Mononuclear cell (primary cell): ENCODE measurements around the gene SPPL2A. TPM values are rescaled to one million over a fixed set of nuclear protein-coding genes. Genes with fewer than 3 reads are reported as not detected.
A peak's percentile ranks its signal among the peaks of the same experiment; 100 is the strongest.

ENCODE experiments used
- H3K27me3 ChIP-seq: 2 replicates; pipeline ENCODE4 v1.6.0; 2011; ENCODE audit warnings: low read length, control low read depth; ENCODE audit not compliant: insufficient read depth
- H3K4me1 ChIP-seq: 2 replicates; pipeline ENCODE4 v1.5.1; 2011; ENCODE audit warnings: mild to moderate bottlenecking, low read length, control low read depth; ENCODE audit not compliant: insufficient read depth
- H3K4me3 ChIP-seq: 2 replicates; pipeline ENCODE4 v1.5.1; 2011; ENCODE audit warnings: mild to moderate bottlenecking, low read length, moderate library complexity
- H3K9me3 ChIP-seq: 2 replicates; pipeline ENCODE4 v1.5.1; 2011; ENCODE audit warnings: low read depth, mild to moderate bottlenecking, control low read depth, low read length
- total RNA-seq: library from RNA; depleted of rRNA; stranded (reverse); fragments of >200 nt; gene quantifications from one replicate; pipeline ENCODE4 v1.2.3, GENCODE V29; 2012

SPPL2A gene
- total RNA-seq, 1 donor, result 106 TPM

GRCh38 chr15:50786438-50786837 lies 20.9 kb upstream of the SPPL2A start:
- no peaks in the 10 kb centered on the region for H3K9me3 ChIP-seq
- H3K27me3 ChIP-seq, result no peaks in the 10 kb centered on the region
- H3K4me3 ChIP-seq, result no peak overlapping the region
- H3K4me1 ChIP-seq, result no peaks in the 10 kb centered on the region

- no peaks in the 10 kb centered on the region for H3K9me3 ChIP-seq
- H3K27me3 ChIP-seq, result no peaks in the 10 kb centered on the region
- no peak overlapping the region for H3K4me3 ChIP-seq
- H3K4me1 ChIP-seq, result no peaks in the 10 kb centered on the region
These were observed 18.4 kb upstream of the SPPL2A start for GRCh38 chr15:50783895-50784294.

- no peaks in the 10 kb centered on the region for H3K4me1 ChIP-seq
- no peak overlapping the region for H3K4me3 ChIP-seq
- H3K27me3 ChIP-seq, result no peaks in the 10 kb centered on the region
- no peaks in the 10 kb centered on the region for H3K9me3 ChIP-seq
These were observed 17.9 kb upstream of the SPPL2A start for GRCh38 chr15:50783411-50783810.

- H3K27me3 ChIP-seq, result no peaks in the 10 kb centered on the region
- no peak overlapping the region for H3K4me3 ChIP-seq
- no peaks in the 10 kb centered on the region for H3K4me1 ChIP-seq
- no peaks in the 10 kb centered on the region for H3K9me3 ChIP-seq
These were observed 12.6 kb upstream of the SPPL2A start for GRCh38 chr15:50778086-50778485.

- Histone ChIP-seq H3K4me1 (no peaks in the 10 kb centered on the region), H3K27me3 (no peaks in the 10 kb centered on the region), H3K9me3 (no peaks in the 10 kb centered on the region), H3K4me3 (no peak overlapping the region)
These were observed 11.5 kb upstream of the SPPL2A start for GRCh38 chr15:50777042-50777441.

DNA sequence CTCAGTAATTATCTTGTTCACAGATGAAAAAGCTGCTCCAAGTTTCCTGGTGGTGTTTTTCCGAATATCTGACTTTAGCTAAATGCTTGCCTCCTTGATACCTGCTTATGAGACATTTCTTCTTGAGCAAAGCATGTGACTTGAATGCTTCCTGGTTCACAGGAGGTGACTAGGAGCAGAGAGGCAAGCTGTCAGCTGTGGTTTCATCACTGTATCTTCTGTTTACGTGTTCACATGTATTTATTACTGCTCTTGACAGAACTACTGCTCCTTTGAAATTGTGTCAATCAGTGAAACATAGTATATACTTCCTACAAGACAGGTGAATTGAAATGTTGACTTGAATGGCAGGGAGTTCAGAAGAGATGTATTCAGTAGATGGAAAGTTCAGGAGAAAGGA lies 8.9 kb upstream of the SPPL2A start:
- Histone ChIP-seq H3K9me3 (no peaks in the 10 kb centered on the region), H3K4me1 (no peaks in the 10 kb centered on the region), H3K27me3 (no peaks in the 10 kb centered on the region), H3K4me3 (no peak overlapping the region)

DNA sequence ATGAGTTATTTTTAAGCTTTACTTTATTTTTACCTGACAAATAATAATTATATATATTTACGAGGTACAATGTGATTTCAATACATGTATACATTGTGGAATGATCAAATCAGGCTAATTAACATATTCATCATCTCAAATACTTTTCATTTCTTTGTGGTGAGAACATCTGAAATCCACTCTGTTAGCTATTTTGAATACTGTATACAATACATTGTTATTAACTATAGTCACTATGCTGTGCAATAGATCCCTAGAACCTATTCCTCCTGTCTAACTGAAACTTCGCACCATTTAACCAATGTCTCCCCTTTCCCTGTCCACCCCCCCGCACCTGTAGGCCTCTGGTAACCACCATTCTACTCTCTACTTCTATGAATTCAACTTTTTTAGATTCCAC lies 7.9 kb upstream of the SPPL2A start:
- H3K9me3 ChIP-seq, result no peaks in the 10 kb centered on the region
- no peaks in the 10 kb centered on the region for H3K4me1 ChIP-seq
- no peaks in the 10 kb centered on the region for H3K27me3 ChIP-seq
- H3K4me3 ChIP-seq, result no peak overlapping the region

DNA sequence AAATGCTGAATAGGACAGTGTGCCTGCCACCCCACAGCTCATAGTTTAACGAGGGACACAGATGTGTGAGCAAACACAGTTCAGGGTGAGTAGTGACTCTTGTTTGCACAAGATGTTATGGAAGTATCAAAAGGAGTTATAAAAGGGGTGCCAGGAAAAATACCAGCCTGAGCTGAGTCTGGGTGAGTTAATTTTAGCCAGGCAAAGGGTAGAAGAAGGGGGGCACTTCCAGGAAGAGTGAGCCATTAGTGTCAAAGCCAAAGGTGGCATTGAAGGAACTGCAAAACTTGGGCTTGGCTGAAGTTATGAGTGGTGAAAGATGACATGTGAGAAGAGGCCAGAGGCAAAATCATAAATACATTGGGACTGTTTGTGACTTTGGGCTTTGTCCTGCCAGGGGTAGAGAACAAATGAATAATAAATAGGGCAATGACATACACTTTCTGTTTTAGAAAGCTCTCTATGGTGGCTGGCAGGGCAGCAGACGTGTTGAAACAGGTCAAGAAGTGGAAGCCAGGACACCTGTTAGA lies 1.9 kb upstream of the SPPL2A start:
- Histone ChIP-seq H3K4me1 (peaks cover 23% of the 10 kb centered on the region), H3K9me3 (no peaks in the 10 kb centered on the region), H3K27me3 (no peaks in the 10 kb centered on the region), H3K4me3 (no peak overlapping the region)

DNA sequence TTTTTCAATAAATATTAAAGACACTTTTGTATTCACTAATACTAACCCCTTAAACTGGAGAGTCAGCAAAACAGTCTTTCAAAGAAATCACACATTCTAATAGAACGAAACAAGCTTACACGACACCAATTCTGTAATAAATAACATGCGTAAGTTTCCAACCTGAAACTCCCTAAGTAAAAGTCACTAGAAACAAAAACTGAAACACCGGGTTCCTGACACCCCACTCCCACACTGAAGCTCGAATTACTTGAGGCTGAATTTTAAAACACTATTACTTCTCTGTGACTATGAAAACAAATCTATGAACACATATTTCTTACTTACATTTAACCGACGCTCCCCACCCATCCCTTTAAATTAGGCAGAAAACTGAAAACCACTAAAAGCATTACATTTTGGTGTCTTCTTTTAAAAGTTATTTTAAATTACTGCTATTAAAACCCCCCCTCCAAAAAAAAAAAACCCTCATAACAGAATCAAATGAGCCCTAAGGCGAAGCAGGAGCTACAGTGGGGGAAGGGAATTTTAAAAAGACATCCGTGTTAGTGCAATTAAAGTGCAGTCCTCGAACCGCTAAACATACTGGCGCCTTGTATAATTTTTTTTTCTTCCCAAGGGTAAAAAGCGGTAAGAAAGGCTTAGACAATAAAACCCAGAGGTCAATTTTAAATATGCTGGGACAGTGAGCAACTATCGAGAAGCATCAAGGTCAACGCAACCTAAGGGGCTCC lies 878 bp downstream of the SPPL2A start:
- H3K9me3 ChIP-seq, result no peaks in the 10 kb centered on the region
- H3K27me3 ChIP-seq, result no peaks in the 10 kb centered on the region
- peak overlapping the region; percentile 72 for H3K4me3 ChIP-seq
- H3K4me1 ChIP-seq, result peaks cover 32% of the 10 kb centered on the region

DNA sequence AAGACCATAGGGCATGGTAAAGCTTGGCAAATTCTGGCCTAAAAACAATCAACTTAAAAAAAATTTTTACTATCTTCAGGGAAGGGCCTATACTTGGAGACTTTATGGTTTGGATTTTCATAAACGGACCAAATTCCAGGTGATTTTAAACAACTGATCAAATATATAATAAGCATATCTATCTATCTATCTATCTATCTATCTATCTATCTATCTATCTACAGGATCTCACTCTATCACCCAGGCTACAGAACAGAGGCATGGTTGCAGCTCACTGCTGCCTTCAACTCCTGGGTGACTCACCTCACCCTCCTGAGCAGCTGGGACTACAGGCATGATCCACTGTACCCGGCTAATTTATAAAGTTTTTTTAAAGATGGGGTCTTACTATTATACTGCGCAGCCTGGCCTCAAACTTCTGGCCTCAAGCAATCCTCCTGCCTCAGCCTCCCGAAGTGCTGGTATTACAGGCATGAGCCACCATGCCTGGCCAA lies 6.7 kb downstream of the SPPL2A start:
- Histone ChIP-seq H3K9me3 (no peaks in the 10 kb centered on the region), H3K4me3 (no peak overlapping the region), H3K27me3 (no peaks in the 10 kb centered on the region), H3K4me1 (peaks cover 22% of the 10 kb centered on the region)

- Histone ChIP-seq H3K27me3 (no peaks in the 10 kb centered on the region), H3K9me3 (no peaks in the 10 kb centered on the region), H3K4me3 (no peak overlapping the region), H3K4me1 (peaks cover 3% of the 10 kb centered on the region)
These were observed 12.0 kb downstream of the SPPL2A start for GRCh38 chr15:50753463-50753862.

GRCh38 chr15:50751394-50751793 lies 14.1 kb downstream of the SPPL2A start:
- Histone ChIP-seq H3K27me3 (no peaks in the 10 kb centered on the region), H3K9me3 (no peaks in the 10 kb centered on the region)

GRCh38 chr15:50750227-50750705 lies 15.2 kb downstream of the SPPL2A start:
- no peak overlapping the region for H3K4me3 ChIP-seq
- H3K4me1 ChIP-seq, result peaks cover 3% of the 10 kb centered on the region
- no peaks in the 10 kb centered on the region for H3K27me3 ChIP-seq
- no peaks in the 10 kb centered on the region for H3K9me3 ChIP-seq

More at GRCh38 chr15:50751394-50751793, 14.1 kb downstream of the SPPL2A start:
- H3K4me3 ChIP-seq, result no peak overlapping the region
- peaks cover 3% of the 10 kb centered on the region for H3K4me1 ChIP-seq

GRCh38 chr15:50747523-50747922 lies 18.0 kb downstream of the SPPL2A start:
- no peak overlapping the region for H3K4me3 ChIP-seq
- no peaks in the 10 kb centered on the region for H3K27me3 ChIP-seq
- H3K4me1 ChIP-seq, result peaks cover 3% of the 10 kb centered on the region
- H3K9me3 ChIP-seq, result no peaks in the 10 kb centered on the region

- Histone ChIP-seq H3K4me1 (no peaks in the 10 kb centered on the region), H3K27me3 (no peaks in the 10 kb centered on the region), H3K4me3 (no peak overlapping the region), H3K9me3 (no peaks in the 10 kb centered on the region)
These were observed 20.9 kb downstream of the SPPL2A start for GRCh38 chr15:50744601-50745000.

- no peaks in the 10 kb centered on the region for H3K9me3 ChIP-seq
- H3K4me3 ChIP-seq, result no peak overlapping the region
- no peaks in the 10 kb centered on the region for H3K27me3 ChIP-seq
- H3K4me1 ChIP-seq, result no peaks in the 10 kb centered on the region
These were observed 24.6 kb downstream of the SPPL2A start for GRCh38 chr15:50740955-50741354.
